Left forelimb (tissue), 1 donor: ENCODE data around the gene TBC1D2.

Experiments
- DNase-seq: peaks from one replicate; pipeline ENCODE4 v3.0.0-alpha.2; 2018; ENCODE audit warnings: low spot score

TBC1D2 gene

GRCh38 chr9:98236901-98237487 is 18.5 kb downstream of the TBC1D2 start:
- DNase-seq: no peak

DNA sequence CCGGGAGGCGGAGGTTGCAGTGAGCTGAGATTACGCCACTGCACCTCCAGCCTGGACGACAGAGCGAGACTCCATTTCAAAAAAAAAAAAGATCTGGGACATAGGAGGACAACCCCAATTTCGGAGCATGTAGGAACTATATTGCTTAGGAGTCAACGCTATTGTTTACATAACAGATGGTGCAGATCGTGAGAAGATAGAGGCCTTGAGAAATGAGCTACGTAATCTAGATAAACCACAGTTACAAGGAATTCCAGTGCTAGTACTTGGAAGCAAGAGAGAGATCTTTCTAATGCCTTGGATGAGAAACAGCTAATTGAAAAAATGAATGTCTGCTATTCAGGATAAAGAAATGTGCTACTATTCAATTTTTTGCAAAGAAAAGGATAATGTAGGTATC is 20.3 kb downstream of the TBC1D2 start:
- DNase-seq: no peak

DNA sequence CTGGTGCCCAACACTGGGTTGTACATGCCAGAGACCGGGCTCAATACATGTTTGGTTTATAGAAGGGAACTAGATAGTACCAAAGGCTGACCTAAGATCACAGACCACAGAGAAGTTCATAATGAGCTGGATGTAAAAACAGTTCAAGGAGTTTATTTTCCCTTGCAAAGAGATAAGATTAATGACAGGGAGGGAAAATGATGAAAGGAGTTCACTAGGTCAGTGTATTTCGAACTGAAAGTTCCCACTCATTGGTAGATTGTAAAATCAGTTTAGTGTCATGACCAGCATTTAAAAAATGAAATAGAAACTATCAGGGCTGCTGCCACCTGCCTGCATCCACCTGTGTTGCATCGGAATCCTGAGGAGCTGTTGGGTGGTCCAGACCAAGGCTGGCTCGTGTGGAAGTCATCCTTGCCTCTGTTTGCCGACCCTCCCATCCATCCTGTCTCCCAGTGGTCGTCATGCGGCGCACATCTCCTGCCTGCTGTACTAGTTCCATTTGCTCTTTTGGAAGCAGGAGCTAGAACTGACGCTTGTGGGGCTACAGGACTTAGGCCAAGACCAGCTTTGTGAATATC is 21.1 kb downstream of the TBC1D2 start:
- DNase-seq: no peak

DNA sequence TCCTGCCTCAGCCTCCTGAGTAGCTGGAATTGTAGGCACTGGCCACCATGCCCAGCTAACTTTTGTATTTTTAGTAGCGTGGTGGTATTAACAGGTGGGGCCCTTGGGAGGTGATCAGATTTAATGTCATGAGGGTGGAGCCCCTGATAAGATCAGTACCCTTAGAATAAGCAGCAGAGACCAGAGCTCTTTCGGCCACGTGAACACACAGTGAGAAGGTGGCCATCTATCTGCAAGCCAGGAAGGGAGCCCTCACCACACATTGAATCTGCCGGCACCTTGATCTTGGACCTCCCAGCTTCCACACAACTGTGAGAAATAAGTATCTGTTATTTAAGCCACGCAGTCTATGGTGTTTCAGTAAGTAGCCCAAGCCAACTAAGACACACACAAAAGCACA is 22.5 kb downstream of the TBC1D2 start:
- no peak for DNase-seq

DNA sequence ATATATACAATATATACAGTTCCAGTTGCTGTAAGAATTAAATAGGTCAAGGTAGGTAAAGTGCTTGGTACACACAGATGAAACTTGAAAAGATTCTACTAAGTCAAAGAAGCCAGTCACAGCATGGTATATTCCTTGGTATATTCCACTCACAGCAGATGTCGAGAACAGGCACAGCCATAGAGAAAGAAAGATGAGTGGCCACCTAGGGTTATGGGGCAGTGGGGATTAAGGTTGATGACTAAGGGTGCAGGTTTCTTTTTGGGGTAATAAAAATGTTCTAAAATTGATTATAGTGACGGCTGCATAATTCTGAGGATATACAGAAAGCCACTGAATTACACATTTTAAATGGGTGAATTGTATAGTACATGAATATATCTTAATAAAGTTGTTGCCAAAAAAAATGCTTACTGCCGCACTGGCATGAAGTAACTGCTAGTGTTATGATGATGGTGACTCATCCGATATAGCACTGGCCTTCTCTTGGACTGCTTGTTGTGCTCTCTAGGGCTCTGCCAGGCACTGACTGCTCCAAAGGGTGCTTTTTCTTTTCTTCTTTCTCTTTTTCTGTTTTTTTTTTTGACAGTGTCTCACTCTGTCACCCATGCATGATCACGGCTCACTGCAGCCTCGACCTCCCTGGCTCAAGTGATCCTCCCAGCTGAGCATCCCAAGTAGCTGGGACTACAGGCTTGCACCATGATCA is 23.5 kb downstream of the TBC1D2 start:
- no peak for DNase-seq

- DNase-seq: no peak
These were observed 24.7 kb downstream of the TBC1D2 start for GRCh38 chr9:98230789-98231188.

DNA sequence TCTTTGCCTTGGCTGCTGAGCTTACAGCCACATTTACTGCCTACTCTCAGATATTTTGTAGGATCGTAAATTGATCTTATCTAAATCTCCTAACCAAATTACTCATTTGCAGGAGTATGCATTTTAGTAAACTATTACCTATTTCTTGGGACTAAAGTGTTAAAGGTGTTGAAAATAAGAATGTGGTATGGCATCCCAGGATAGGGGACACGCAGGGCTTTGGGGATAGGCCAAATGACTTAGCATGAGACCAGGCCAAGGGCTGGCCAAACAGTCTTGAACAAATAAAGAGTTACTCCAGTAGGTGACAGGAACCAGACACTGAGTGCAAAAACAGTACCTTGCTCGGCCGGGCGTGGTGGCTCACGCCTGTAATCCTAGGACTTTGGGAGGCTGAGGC is 25.1 kb downstream of the TBC1D2 start:
- DNase-seq: no peak

DNA sequence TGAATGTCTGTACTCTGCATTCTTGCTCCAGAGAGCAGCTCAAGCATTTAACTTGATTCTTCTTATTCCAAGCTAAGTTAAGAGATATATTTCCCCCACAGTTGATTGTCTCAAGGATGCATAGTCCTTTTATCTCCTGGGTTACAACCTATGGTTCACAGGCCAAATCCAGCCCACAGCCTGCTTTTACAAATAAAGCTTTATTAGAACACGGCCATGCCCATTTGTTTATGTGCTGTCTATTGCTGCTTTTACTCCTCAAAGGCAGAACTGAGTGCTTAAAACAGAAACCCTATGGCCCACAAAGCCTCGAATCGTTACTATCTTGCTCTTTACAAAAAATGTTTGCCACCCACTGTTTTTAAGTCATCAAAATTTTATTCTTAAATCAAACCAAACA is 25.8 kb downstream of the TBC1D2 start:
- no peak for DNase-seq

DNA sequence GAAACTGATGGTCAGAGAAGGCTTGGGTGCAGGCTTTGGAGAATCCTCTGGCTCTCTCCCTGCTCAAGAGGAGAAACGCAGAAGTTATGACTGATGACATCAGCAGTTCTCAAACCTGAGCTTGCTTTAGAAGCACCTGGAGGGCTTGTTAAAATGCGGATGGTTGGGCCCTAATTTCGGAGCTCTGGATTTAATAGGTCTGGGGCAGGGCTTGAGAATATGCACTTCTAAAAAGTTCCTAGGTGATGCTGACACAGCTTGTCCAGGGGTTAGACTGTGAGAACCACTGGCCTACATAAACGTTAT is 26.4 kb downstream of the TBC1D2 start:
- DNase-seq: no peak

DNA sequence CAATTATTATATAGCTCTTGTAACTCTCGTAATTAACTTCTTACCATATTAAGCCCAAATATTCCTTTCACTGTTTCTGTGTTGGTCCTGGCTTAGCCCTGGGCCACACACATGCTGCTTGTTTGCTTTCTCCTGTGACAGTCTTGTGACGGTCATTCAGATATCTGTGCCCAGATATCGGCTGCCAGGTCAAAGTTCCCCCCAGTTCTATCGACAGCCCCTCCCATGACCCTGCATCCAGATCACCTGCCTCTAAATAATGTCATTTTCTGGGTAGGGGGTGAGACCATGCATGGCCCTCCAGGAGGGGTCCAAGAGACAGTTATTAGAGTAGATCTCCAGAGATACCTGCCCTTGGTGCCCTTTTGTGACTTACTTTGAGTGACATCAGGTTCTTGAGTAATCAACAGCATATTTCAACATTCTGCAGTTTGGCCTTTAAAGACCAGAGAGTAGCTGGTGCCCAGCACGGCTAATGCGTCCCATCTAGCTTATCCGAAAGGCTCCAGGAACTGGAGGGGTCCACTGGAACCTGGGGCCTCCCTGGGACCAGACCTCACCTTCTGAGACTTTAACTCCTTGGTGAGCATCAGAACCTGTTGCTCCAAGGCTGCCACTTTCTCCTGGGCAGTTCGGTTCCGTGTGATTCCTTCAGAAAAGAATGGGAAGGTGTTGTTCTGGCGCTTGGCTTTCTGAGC is 26.9 kb downstream of the TBC1D2 start:
- DNase-seq: no peak

DNA sequence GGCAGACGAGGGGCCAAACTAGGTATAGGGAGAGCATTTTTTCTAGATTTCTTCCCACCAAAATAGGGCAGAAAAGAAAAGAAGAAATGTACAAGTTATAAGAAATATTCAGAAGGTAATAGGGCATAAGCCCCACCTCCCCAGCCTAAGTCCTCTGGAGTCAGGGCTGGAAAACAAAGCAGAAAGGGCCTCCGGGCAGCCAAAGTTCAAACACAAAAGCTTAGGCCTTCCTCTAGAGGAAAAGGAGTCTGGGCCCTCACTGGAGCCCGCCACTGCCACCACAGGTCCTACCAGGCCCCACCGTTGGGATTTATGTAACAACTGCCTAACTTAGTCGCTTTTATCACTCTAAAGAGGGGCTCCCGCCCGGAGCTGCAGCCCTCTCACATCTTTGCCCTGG is 27.6 kb downstream of the TBC1D2 start:
- DNase-seq: no peak

DNA sequence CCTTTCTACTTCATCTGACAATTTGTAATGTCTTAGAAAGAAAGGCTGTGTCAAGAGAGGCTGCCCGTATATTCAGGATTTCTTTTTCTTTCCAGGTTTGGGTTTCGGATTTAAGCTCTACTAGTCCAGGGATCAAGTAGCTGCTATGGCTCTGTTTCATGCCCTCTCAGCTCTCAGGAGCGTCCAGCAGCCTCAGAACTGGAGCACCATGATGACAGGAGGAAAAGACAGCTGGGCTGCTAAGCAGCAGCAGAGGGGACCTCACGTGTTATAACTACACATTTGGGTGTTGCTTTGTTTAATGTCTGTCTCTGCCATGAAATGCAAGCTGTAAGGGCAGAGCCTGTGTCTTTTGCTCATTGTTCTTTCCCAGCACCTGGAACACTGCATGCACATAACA is 28.5 kb downstream of the TBC1D2 start:
- no peak for DNase-seq

GRCh38 chr9:98226516-98226915 is 28.9 kb downstream of the TBC1D2 start:
- no peak for DNase-seq

GRCh38 chr9:98225015-98225442 is 30.4 kb downstream of the TBC1D2 start:
- DNase-seq: no peak

DNA sequence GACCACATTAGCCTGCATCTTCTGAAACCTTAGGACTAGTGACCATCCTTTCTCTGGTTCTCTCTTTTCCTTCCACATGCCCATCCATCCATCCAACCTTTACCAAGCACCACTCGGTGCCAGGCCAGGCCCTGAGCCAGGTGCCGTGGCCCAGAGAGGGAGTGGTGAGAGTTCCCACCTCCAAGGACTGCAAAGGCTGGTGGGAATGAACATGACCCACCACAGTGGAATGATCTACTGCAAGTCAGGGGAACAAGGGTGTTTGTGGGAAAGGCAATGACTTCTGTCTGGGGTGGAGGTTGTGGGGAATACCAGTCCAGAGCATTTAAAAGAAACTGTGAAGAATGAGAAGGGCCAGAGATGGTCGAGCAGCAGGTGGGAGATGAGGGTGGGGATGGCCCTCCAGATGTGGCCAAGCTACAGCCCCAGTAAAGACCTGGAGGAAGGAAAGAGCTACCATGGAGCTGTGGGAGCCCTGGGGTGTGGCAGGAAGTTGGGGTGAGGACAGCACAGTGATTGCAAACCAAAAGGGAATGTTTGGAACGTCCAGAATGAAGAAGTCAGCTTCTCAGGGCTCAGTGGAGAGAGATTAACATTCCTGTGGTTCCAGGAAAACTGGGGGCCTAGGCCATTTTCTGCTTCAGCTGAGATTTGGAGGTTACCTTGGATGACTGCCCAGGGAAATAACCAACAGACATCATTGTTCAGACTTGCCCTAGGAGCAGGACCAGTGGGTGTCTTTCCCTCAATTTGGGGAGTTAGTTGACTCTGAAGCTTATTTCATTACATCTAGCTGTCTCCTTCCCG is 32.4 kb downstream of the TBC1D2 start:
- DNase-seq: no peak

- no peak for DNase-seq
These were observed 34.5 kb downstream of the TBC1D2 start for GRCh38 chr9:98220911-98221310.

DNA sequence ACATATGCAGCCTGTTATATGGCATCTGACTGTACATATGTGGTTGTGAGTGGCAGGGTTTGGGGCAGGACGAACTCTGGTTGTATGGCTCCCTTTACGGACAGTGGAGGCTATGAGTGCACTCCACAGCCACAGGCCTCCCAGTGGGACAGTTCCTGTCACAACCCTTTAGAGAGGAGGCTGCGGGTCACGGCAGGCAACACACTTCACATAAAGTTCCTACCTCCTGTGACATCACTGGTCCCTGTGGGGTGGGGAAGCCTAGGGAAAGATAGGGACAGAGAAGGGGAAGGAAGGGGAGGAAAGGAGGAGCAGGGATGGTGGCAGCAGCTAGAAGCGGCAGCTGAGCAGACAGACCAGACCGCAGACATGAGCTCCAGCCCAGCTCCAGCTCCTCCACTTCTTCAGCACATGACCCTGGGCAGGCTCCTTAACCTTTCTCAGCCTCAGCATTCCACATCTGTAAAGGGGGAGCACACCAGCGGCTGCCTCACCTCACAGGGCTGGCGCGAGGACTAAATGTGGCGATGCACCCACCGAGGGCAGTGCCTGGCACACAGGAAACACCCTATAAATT is 35.6 kb downstream of the TBC1D2 start:
- DNase-seq: no peak

- no peak for DNase-seq
These were observed 36.1 kb downstream of the TBC1D2 start for GRCh38 chr9:98219364-98219716.

DNA sequence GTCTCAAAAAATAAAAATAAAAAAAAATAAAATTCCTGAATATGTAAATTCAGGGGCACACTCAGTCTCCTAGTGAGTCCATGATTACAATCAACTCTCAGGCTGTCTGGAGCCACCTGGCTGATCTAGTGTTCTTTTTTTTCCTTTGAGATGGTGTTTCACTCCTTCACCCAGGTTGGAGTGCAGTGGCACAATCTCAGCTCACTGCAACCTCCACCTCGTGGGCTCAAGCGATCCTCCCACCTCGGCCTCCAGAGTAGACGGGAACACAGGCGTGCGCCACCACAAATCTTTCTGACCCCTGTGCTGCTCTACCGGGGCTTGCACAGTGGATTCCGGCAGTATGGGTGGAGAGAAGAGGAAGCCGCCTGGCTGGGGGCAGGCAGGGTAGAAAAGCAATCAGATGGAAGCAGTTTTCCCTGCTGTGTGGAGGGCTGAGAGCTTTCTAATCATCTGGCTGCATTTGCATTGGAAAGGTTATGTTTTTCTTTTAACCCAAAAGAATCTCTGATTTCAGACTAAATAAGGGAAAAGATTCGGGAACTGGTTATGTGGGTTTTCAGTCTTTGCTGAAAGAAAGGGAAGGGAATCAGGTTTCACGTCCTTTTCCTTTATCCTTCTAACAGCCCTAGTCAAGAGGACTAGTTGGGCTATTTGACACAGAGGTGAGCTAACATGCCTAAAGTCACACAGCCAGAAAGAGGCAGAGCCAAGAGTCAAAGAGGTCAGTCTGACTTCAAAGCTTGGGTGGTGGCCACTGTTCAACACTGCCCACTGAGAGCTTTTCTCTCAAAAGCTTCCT is 36.7 kb downstream of the TBC1D2 start:
- DNase-seq: no peak

GRCh38 chr9:98217255-98217654 is 38.2 kb downstream of the TBC1D2 start:
- DNase-seq: no peak

GRCh38 chr9:98216391-98216790 is 39.1 kb downstream of the TBC1D2 start:
- no peak for DNase-seq
